HEK293 (cell line): ENCODE results near the gene MTHFD1L.

ENCODE experiments used
- CTCF ChIA-PET: fragments of 350-600 bp; formaldehyde crosslinking; extraction: SDS; loops from one replicate; lab custom pipeline; 2021; ENCODE audit warnings: antibody characterized with exemption; lab: Yijun Ruan, JAX
- POLR2A ChIA-PET: fragments of 300-600 bp; formaldehyde crosslinking; extraction: SDS; loops from one replicate; lab custom pipeline; 2020; ENCODE audit warnings: antibody characterized with exemption, inconsistent platforms; lab: Yijun Ruan, JAX
- H3K27ac ChIP-seq: fragments of 200-500 bp; sonication (Bioruptor generic); 2 replicates; pipeline ENCODE4 v1.5.1; 2014; ENCODE audit warnings: low read depth, low read length, control low read depth, inconsistent platforms; ENCODE audit errors: extremely low read depth
- H3K36me3 ChIP-seq, 2 experiments: fragments of 200-500 bp in 1 of 2; sonication (Bioruptor generic) in 1 of 2; 1 replicate in 1 of 2; 2 replicates in 1 of 2; pipeline ENCODE4 v1.5.1; 2014 to 2017; ENCODE audit warnings: inconsistent platforms in 2 of 2, low read length in 2 of 2; ENCODE audit not compliant: control insufficient read depth in 2 of 2, insufficient read depth in 1 of 2
- H3K4me1 ChIP-seq: fragments of 200-500 bp; sonication (Bioruptor generic); 2 replicates; pipeline ENCODE4 v1.5.1; 2014; ENCODE audit warnings: mild to moderate bottlenecking, low read length, inconsistent platforms; ENCODE audit not compliant: control insufficient read depth, insufficient read depth
- H3K4me3 ChIP-seq: 2 replicates; pipeline ENCODE4 v1.5.1; 2011; ENCODE audit warnings: low read depth, mild to moderate bottlenecking, control low read depth, low read length, moderate library complexity
- H3K9me3 ChIP-seq: fragments of 200-500 bp; sonication (Bioruptor generic); 2 replicates; pipeline ENCODE4 v1.5.1; 2014; ENCODE audit warnings: low read depth, low read length, inconsistent platforms; ENCODE audit not compliant: control insufficient read depth, insufficient read depth
- AEBP2 ChIP-seq: fragments of 450-650 bp; formaldehyde crosslinking; IDR thresholded peaks from 2 replicates; pipeline ENCODE4 v1.5.1; 2016; ENCODE audit warnings: missing biosample characterization, missing genetic modification characterization, borderline replicate concordance
- CTCF ChIP-seq: fragments of 450-650 bp; formaldehyde crosslinking; IDR thresholded peaks from 2 replicates; pipeline ENCODE4 v1.5.1; 2016; ENCODE audit warnings: missing biosample characterization, missing genetic modification characterization
- HOXD13 ChIP-seq: sonication (generic); formaldehyde crosslinking; IDR thresholded peaks from 2 replicates; pipeline ENCODE4 v1.8.0; 2022; ENCODE audit warnings: missing genetic modification reagents, borderline replicate concordance
- INSM2 ChIP-seq: fragments of 450-650 bp; formaldehyde crosslinking; IDR thresholded peaks from 2 replicates; pipeline ENCODE4 v1.5.1; 2016; ENCODE audit warnings: missing biosample characterization, missing genetic modification characterization
- KLF7 ChIP-seq: fragments of 450-650 bp; formaldehyde crosslinking; IDR thresholded peaks from 2 replicates; pipeline ENCODE4 v1.5.1; 2016; ENCODE audit warnings: missing biosample characterization, missing genetic modification characterization, borderline replicate concordance
- PBX3 ChIP-seq: sonication (generic); formaldehyde crosslinking; IDR thresholded peaks from 2 replicates; pipeline ENCODE4 v1.8.1; 2022; ENCODE audit warnings: mild to moderate bottlenecking, moderate library complexity, missing genetic modification reagents
- TSHZ1 ChIP-seq: fragments of 450-650 bp; formaldehyde crosslinking; IDR thresholded peaks from 2 replicates; pipeline ENCODE4 v1.5.1; 2016; ENCODE audit warnings: missing biosample characterization, missing genetic modification characterization, borderline replicate concordance
- ZBTB11 ChIP-seq: fragments of 450-650 bp; formaldehyde crosslinking; conservative IDR thresholded peaks from 2 replicates; pipeline ENCODE4 v1.5.1; 2016; ENCODE audit warnings: low read depth, missing biosample characterization, missing genetic modification characterization
- ZBTB17 ChIP-seq: fragments of 450-650 bp; formaldehyde crosslinking; IDR thresholded peaks from 2 replicates; pipeline ENCODE4 v1.5.1; 2016; ENCODE audit warnings: missing biosample characterization, missing genetic modification characterization
- ZBTB44 ChIP-seq: fragments of 450-650 bp; IDR thresholded peaks from 2 replicates; pipeline ENCODE4 v1.5.1; 2018; ENCODE audit warnings: missing biosample characterization, mild to moderate bottlenecking, missing genetic modification characterization
- ZNF10 ChIP-seq: fragments of 450-650 bp; formaldehyde crosslinking; IDR thresholded peaks from 2 replicates; pipeline ENCODE4 v1.5.1; 2017; ENCODE audit warnings: missing biosample characterization, missing genetic modification characterization
- ZNF114 ChIP-seq: fragments of 450-650 bp; formaldehyde crosslinking; IDR thresholded peaks from 2 replicates; pipeline ENCODE4 v1.5.0; 2017; ENCODE audit warnings: missing biosample characterization, missing genetic modification characterization
- ZNF133 ChIP-seq: fragments of 450-650 bp; formaldehyde crosslinking; IDR thresholded peaks from 2 replicates; pipeline ENCODE4 v1.5.1; 2016; ENCODE audit warnings: missing biosample characterization, missing genetic modification characterization
- ZNF350 ChIP-seq: fragments of 450-650 bp; formaldehyde crosslinking; IDR thresholded peaks from 2 replicates; pipeline ENCODE4 v1.5.0; 2017; ENCODE audit warnings: missing biosample characterization, mild to moderate bottlenecking, missing genetic modification characterization
- ZNF426 ChIP-seq: fragments of 450-650 bp; formaldehyde crosslinking; IDR thresholded peaks from 2 replicates; pipeline ENCODE4 v1.5.1; 2017; ENCODE audit warnings: missing biosample characterization, missing genetic modification characterization, mild to moderate bottlenecking, inconsistent platforms, moderate library complexity
- ZNF530 ChIP-seq: fragments of 450-650 bp; formaldehyde crosslinking; IDR thresholded peaks from 2 replicates; pipeline ENCODE4 v1.5.1; 2016; ENCODE audit warnings: low read depth, missing biosample characterization, missing genetic modification characterization
- ZNF560 ChIP-seq: fragments of 450-650 bp; formaldehyde crosslinking; IDR thresholded peaks from 2 replicates; pipeline ENCODE4 v1.5.1; 2017; ENCODE audit warnings: missing biosample characterization, missing genetic modification characterization, borderline replicate concordance
- ZNF596 ChIP-seq: fragments of 450-650 bp; IDR thresholded peaks from 2 replicates; pipeline ENCODE4 v1.5.0; 2018; ENCODE audit warnings: missing biosample characterization, mild to moderate bottlenecking, missing genetic modification characterization, moderate library complexity
- ZSCAN16 ChIP-seq: fragments of 450-650 bp; formaldehyde crosslinking; IDR thresholded peaks from 2 replicates; pipeline ENCODE4 v1.5.1; 2016; ENCODE audit warnings: missing biosample characterization, missing genetic modification characterization

Gene MTHFD1L

GRCh38 chr6:150962436-150962835 lies 96.9 kb downstream of the MTHFD1L start:
- no peaks in the 10 kb centered on the region for H3K9me3 ChIP-seq
- H3K4me1 ChIP-seq, result no peaks in the 10 kb centered on the region
- CTCF ChIA-PET, result no interaction called here
- H3K27ac ChIP-seq, result no peak overlapping the region
- POLR2A ChIA-PET, result no interaction called here
- peaks cover 0 to 20% of the 10 kb centered on the region in 2 experiments; a peak in 2 of 3 replicates for H3K36me3 ChIP-seq
- TF ChIP-seq ZNF350 (no peak), ZBTB44 (tag by site-specific recombination) (no peak)
- TF ChIP-seq, all 188 proteins: peak for 0
- H3K4me3 ChIP-seq, result no peak overlapping the region

GRCh38 chr6:150964765-150965164 lies 99.3 kb downstream of the MTHFD1L start:
- H3K4me1 ChIP-seq, result no peaks in the 10 kb centered on the region
- peaks cover 0 to 20% of the 10 kb centered on the region in 2 experiments; a peak in 2 of 3 replicates for H3K36me3 ChIP-seq
- CTCF ChIA-PET, result interaction anchor here (0.5 to 0.8 kb wide), 4 partner anchors 136 to 736 kb away, joined by 4 to 7 read pairs (median 6); no protein-coding TSS in a partner anchor
- no peak overlapping the region for H3K27ac ChIP-seq
- POLR2A ChIA-PET, result no interaction called here
- no peaks in the 10 kb centered on the region for H3K9me3 ChIP-seq
- no peak overlapping the region for H3K4me3 ChIP-seq
- TF ChIP-seq PBX3 (CRISPR knock-in tag) (no peak), ZNF133 (tag by site-specific recombination) (no peak), ZNF426 (tag by site-specific recombination) (no peak), AEBP2 (tag by site-specific recombination) (no peak), ZNF560 (tag by site-specific recombination) (no peak), ZBTB17 (tag by site-specific recombination) (no peak), ZNF530 (tag by site-specific recombination) (no peak), INSM2 (tag by site-specific recombination) (no peak), ZNF114 (tag by site-specific recombination) (no peak), ZBTB11 (tag by site-specific recombination) (no peak), KLF7 (no peak), ZSCAN16 (tag by site-specific recombination) (no peak), CTCF (tag by site-specific recombination) (no peak), TSHZ1 (tag by site-specific recombination) (no peak), ZNF596 (tag by site-specific recombination) (no peak), HOXD13 (CRISPR knock-in tag) (no peak), ZNF10 (tag by site-specific recombination) (no peak)
